HG03108 (cell line): ENCODE data around the gene SNAI3.

Source experiments
- ATAC-seq: cut with Tn5 transposase; IDR thresholded peaks from one replicate; pipeline ENCODE4 v1.9.1; 2021; ENCODE audit warnings: moderate library complexity; ENCODE audit not compliant: unreplicated experiment

SNAI3 gene

DNA sequence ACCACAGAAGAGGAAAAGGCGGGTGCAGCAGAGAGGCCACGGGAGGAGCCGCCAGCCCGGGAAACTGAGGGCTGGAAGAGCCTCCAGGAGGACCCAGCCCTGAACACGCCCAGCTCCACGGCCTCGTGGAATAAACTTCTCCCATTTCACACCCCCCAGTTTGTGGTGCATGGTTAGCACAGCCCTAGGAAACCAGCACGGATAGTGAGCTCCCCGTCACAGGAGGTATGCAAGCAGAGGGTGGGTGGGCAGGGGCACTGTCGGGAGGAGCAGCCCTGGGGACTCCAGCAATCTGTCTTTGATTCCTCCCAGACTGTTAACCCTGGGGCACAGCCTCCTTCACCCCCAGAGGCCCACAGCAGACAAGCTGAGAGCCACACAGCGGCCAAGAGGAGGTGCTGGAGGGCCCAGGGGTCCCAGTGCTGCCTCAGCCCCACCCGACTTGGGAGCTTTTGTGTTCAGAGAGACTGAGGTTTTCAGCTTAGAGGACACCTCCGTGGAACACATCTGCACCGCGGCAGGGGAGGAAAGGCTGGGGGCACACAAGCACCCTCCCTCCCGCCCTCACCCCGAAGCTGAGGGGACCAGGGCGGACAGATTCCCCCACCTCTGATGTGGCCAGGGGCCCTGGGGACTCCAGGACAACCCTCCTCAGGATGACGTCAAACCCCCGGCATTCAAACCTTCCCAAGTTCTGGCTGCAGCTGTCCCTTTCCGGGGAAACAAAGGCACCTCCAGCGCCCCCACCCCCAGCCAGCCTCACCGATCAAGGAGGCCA, 49.6 kb downstream of the SNAI3 start:
- no peak for ATAC-seq

DNA sequence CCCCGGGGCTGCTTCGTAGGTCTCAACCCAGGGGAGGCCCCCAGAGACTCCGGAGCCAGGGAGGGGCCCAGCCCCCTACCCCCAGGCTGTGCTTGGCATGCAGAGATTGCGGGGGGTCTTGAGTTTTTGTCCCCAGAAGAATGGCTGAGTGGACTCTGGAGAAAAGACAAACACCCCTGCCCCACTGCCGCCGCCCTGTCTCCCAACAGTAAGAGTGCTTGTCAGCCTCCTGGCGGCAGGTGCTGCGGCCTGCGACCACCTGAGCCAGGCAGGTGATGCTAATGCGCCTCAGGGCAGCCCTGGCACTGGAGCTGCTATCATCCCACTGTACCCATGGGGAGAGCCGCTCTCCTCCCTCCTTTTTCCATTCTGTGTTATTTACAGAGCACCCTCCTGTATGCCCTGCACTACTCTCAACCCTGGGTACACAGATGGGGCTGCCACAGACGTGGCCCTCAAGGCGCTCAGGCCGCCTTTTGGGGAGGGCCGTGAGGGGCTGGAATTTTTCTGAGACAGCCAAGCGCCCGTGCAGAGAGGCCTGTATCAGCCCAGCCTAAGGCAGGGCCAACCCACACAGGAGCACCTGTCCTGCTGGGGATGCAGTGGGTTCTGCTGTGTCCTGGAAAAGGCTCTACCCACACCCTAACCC, 50.5 kb downstream of the SNAI3 start:
- ATAC-seq: no peak

DNA sequence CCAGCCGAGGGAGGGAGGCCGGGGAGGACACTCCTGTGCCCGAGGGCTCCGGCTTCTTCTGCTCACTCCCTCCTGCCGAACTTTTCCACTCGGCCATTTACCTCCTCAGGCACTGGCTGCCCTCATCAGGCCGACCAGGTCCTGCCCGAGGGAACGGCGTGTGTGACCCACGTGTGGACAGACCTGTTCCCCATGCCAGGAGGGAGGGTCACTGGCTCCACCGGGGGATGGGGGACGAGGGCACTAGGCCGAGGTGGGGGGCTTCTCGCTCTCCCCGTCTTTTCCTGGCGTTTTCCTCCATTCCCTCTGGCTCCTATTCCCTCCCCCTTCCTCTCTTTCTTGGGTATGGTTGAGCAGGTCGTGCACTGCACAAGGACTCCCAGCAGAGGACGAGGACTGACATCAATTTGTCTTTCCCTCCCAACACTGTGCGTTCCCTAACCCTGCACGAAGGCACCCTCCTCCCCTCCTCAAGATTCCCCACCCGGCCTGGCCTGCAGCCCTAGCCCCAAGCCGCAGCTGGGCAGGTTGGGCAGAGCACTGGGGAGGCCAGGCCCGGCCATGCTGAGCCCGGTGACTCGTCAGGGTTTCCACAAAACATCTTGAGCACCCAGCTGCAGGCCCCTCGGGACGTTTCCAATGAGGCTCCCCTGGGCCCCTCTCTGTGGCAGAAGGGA, 51.2 kb downstream of the SNAI3 start:
- no peak for ATAC-seq

DNA sequence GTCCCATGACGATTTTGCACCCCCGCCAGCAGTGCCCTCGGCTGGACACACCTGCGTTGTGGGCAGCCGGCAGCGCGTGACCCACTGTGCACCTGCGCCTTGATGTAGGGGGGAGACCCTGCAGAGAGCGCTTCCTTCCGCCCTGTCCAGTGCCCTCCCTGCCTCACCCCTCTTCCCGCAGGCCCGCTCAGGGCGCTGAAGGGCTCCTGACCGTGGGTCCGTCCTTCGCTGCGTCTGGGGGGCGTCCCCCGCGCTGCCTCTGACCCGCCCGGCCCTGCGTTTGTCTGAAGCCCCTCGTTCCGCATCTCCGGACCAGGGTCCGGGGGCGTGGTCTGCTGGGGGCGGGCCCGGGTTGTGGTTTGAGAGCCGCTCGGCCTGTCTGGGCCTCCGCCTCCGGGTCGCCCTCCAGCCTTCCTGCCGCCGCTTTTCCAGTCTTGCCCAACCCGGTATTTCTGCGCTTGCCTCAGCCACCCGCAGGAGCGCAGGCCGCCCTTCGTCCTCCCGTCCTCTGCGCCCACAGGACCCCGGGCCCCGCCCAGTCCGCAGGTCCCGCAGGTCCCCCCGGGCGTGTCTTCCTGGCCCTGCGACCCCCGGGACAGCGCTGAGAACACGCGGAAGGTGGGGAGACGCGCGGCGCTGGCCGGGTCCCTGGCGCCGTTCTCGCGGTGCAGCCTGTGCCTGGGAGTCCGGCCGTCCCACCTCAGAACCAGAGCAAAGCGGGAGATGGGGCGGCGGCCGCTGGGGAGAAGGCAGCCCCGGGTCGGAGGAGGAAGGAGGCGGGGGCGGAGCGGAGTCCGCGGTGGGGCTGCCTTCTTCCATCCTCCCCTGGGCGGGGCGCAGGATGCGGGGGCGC, 51.9 kb downstream of the SNAI3 start:
- peak; percentile 63 for ATAC-seq

DNA sequence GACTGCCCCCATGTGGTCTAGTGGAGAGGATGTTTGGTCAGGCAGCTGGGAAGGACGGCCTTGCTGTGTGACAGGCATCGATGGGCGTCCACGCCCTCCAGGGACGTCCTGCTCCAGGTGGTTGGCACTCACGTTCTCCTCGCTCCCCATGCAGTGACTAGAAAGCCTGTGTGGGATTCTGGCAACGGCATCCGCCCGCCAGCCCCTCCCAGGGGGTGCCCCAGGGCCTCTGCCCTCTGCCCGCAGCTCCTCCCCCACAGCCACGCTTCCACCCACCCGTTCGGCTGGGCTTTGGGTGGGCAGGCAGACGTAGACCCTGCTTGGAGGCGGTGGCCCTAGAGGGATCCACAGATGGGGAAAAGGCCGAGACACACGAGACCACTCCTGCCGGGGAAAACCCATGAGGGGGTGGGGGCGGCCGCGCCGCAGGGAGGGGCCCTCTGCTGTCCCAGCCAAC, 52.6 kb downstream of the SNAI3 start:
- ATAC-seq: peak; percentile 40

DNA sequence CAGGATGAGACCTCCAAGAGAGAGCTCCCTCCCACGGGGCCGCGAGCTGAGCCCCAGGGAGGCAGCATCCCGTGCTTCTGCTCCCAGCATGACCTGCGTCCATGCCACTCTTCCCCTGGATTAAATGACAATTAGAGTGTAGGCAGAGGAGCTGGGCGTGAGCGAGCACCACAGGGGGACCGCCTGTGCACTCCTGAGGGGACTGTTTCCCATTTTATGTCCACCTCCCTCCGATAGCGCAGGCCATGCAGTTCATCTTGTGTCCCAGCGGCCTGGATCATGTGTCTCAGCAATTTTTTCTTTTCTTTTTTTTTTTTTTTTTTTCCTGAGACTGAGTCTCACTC, 53.7 kb downstream of the SNAI3 start:
- ATAC-seq: no peak

DNA sequence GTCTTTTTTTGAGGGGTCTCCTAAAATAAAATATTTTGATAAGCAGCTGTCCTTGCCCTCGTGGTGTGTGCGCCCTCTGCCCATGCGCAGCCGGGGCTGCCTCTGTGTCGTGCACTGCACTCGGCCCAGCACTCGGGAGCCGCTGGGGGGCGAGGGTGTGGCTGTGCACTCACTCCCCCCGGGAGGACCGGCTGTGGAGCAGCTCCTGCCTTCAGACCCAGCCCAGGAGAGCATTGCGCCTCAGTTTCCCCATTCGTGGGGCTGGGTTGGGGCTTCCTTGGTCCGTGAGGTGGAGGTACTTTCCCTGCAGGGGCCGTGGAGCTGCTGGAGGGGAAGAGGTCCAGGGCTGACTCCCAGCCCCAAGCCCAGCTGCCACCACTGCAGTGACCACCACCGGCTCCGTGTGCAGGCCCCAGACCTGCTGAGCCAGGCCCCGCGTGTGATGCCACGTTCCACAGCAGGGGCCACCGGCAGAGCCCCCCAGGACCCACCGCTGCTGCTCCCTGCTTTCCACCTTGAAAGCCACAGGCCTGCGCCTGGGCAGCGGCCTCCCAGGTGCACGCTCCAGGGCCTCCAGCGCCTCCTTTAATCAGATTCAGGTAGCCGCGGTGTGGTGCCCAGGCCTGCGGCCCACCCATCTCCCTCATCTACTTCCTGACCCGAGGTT, 54.3 kb downstream of the SNAI3 start:
- no peak for ATAC-seq

DNA sequence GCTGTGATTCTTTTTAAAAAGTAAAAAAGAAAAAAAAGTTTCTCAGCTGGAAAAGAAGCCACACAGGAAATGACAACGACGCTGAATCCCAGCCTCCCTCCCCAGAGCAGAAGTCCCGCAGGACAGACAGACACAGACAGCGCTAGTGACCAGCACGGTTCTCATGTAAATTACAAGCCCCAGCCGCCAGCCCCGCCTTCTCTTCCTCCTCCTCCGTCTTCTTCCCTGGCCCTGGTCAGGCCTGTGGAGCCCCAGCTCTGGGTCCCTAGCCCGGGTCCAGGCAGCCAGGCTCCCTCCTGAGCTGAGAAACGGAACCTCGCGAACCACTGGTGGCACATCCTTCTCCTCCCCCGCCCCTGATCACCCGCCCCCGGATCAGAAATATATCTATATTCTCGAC, 54.9 kb downstream of the SNAI3 start:
- ATAC-seq: no peak

DNA sequence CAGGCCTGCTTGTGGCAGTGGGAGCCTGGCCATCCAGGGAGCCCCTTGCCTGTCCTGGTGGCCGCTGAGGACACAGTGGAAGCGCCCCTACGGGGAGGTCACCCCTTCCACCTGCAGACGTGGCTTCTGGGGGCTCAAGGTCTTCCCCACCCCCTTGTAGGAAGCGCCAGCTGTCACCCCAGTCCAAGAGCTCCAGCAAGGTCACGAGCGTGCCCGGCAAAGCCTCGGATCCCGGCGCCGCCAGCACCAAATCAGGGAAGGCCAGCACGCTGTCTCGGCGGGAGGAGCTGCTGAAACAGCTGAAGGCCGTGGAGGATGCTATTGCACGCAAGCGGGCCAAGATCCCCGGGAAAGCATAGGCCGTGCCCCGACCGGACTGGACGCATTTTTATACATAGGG, 55.4 kb downstream of the SNAI3 start:
- ATAC-seq: no peak

DNA sequence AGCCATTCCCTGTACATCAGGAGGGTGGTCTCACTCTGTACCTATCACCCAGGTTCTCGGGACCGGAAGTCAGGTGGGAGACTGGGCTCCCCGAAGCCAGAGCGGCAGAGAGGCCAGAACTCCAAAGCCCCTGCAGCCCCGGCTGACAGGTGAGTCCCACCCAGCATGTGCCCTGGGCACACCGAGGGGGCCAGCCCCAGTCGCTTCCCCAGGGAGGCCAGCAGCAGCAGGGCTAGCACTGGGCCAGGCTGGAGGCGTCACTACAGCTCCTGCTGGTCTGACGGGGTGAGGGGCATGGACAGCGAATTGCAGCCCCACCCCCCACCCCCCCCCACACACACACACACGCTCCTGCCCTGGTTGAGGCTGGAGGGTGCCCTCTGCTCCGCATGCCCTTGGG, 55.9 kb downstream of the SNAI3 start:
- ATAC-seq: no peak

DNA sequence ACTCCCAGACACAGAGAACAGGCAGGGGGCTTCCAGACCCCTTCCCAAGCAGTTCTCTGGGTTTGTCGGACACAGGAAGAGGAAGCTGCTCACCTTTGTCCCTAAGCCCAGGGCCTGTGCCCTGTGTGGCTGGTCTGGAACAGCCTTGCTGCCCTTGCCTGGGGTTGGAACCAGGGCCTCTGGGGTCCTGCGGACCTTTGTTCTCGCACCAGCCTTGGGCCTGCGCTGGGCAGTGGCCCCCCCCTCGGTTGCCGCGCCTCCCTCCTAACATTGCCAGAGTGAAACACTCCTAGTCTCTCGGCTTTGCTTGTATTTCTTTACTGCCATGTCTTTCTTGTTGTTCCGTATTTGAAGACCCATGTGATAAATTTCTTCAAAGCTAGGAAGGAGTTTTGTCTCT, 56.5 kb downstream of the SNAI3 start:
- no peak for ATAC-seq

DNA sequence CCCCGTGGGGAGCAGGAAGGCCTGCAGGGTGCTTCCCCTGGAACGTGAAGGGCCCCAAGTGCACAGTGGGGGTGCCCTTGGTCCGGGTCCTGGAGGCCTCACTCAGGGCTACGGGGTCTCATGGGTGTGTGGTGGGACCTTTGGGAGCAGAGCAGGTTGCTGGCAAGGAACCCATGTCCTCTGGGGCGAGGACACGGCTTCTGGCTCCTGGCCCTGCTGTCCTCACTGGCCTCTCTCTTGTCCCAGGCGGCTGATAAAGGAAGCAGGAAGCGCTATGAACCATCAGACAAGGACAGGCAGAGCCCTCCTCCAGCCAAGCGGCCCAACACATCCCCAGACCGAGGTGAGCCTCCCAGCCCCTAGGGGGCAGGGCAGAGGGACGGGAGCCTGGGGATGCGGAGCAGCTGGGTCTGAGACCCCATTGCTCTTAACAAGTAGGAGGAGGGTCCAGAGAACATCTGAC, 57.8 kb downstream of the SNAI3 start:
- ATAC-seq: no peak
